Coronary artery (tissue), 2 donors: ENCODE measurements around the gene ACSF3.
"Not testable (repeated sequence)": the region's sequence is repeated elsewhere in the genome, so short reads cannot be mapped to it uniquely, and the experiment has no call there.

Experiments used
- DNase-seq: peaks from one replicate; pipeline ENCODE4 v3.0.0-alpha.2; 2017; ENCODE audit warnings: low spot score
- H3K27ac ChIP-seq, 2 donors: fragments of 200-600 bp; sonication (generic); one replicate each; pipeline ENCODE4 v1.5.1; 2016 to 2019
- H3K4me3 ChIP-seq: fragments of 200-600 bp; sonication (generic); 2 replicates; pipeline ENCODE4 v1.5.1; 2016; ENCODE audit warnings: mild to moderate bottlenecking, moderate library complexity
- CTCF ChIP-seq: fragments of 200-600 bp; sonication (generic); IDR thresholded peaks from one replicate; pipeline ENCODE4 v1.5.1; 2019; ENCODE audit warnings: antibody characterized with exemption

ACSF3 gene

GRCh38 chr16:89184933-89185794 lies 91.5 kb downstream of the ACSF3 start:
- Histone ChIP-seq H3K4me3 (no peak overlapping the region), H3K27ac (no peak overlapping the region)
- no peak for DNase-seq
- TF ChIP-seq CTCF: no peak

- DNase-seq, H3K4me3 ChIP-seq, H3K27ac ChIP-seq: not testable (repeated sequence)
These were observed 92.4 kb downstream of the ACSF3 start for GRCh38 chr16:89185887-89186592.

- not testable (repeated sequence) for DNase-seq, H3K27ac ChIP-seq, H3K4me3 ChIP-seq
These were observed 93.0 kb downstream of the ACSF3 start for GRCh38 chr16:89186593-89187031.

- H3K4me3 ChIP-seq: no peak overlapping the region
- H3K27ac ChIP-seq: no peak overlapping the region
- DNase-seq: no peak
- TF ChIP-seq CTCF: no peak
These were observed 93.5 kb downstream of the ACSF3 start for GRCh38 chr16:89187032-89187769.

GRCh38 chr16:89187770-89188392 lies 94.2 kb downstream of the ACSF3 start:
- no peak for DNase-seq
- Histone ChIP-seq H3K27ac (no peak overlapping the region), H3K4me3 (no peak overlapping the region)
- TF ChIP-seq CTCF: no peak

- not testable (repeated sequence) for DNase-seq, H3K27ac ChIP-seq, H3K4me3 ChIP-seq
These were observed 95.1 kb downstream of the ACSF3 start for GRCh38 chr16:89188471-89189357.

- Histone ChIP-seq H3K27ac (no peak overlapping the region), H3K4me3 (no peak overlapping the region)
- TF ChIP-seq CTCF: no peak
- no peak for DNase-seq
These were observed 95.8 kb downstream of the ACSF3 start for GRCh38 chr16:89189358-89190025.
